ENCODE data around the gene C4orf51.

The C4orf51 gene

DNA sequence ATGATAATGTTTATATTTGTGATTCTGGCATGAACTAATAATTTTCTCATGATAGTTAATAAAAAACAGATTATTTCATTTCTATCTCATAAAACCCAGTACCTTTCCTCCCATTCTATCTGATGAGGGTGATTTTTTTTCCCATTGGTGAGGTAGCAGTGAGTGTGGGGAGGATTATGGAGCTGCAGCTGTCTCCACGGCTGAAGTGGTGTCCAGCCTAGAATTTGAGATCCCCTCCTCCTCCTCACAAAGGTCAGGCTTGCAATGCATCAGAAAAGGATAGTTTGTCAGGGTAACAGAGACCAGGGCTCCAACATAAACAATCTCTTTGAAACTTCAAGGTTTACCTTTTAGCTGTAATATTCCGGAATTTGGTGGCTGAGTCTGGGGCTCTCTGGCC is 60.9 kb downstream of the C4orf51 start:
- no peak overlapping the region for H3K9ac ChIP-seq (ENCODE audit: low read depth in 1 of 2, low read length in 2 of 2)
- no peak overlapping the region for H3K27ac ChIP-seq (ENCODE audit: low read depth, low read length)
- H3K36me3 ChIP-seq (ENCODE audit: control insufficient read depth in 1 of 2, insufficient read depth in 2 of 2, low read length in 2 of 2), result no peaks in the 10 kb centered on the region
- no peaks in the 10 kb centered on the region for H3K9me3 ChIP-seq (ENCODE audit: control insufficient read depth in 1 of 2, low read length in 2 of 2)
- no peaks in the 10 kb centered on the region for H3K27me3 ChIP-seq (ENCODE audit: control insufficient read depth in 1 of 2, insufficient read depth in 2 of 2, low read length in 2 of 2)
- no peak overlapping the region for H3K4me3 ChIP-seq (ENCODE audit: low read depth in 1 of 2, low read length in 2 of 2)
- H3K4me1 ChIP-seq (ENCODE audit: control insufficient read depth in 1 of 2, insufficient read depth in 2 of 2, low read length in 2 of 2), result peaks cover 3 to 8% of the 10 kb centered on the region in 2 donors

DNA sequence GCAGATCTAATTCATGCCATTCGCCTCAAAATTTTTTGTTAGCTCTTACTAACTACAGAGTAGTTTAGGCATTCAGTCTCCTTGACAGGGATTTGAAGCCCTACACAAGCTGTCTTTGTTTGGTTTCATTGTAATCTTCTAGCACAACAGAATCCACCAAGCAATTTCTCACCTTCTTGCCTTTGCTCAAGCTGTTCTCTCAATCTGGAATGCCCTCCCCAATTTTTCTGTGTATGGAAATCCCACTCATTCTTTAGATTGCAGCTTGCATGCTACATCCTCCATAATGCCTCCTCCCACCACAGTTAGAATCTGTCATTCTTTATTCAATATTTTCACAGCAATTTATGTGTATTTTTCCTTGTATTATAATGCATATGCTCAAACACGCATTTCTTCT is 63.7 kb downstream of the C4orf51 start:
- Histone ChIP-seq H3K4me3 (ENCODE audit: low read depth in 1 of 2, low read length in 2 of 2) (no peak overlapping the region), H3K27me3 (ENCODE audit: control insufficient read depth in 1 of 2, insufficient read depth in 2 of 2, low read length in 2 of 2) (no peaks in the 10 kb centered on the region), H3K9ac (ENCODE audit: low read depth in 1 of 2, low read length in 2 of 2) (no peak overlapping the region), H3K27ac (ENCODE audit: low read depth, low read length) (no peak overlapping the region), H3K9me3 (ENCODE audit: control insufficient read depth in 1 of 2, low read length in 2 of 2) (no peaks in the 10 kb centered on the region), H3K4me1 (ENCODE audit: control insufficient read depth in 1 of 2, insufficient read depth in 2 of 2, low read length in 2 of 2) (no peaks in the 10 kb centered on the region), H3K36me3 (ENCODE audit: control insufficient read depth in 1 of 2, insufficient read depth in 2 of 2, low read length in 2 of 2) (no peaks in the 10 kb centered on the region)

DNA sequence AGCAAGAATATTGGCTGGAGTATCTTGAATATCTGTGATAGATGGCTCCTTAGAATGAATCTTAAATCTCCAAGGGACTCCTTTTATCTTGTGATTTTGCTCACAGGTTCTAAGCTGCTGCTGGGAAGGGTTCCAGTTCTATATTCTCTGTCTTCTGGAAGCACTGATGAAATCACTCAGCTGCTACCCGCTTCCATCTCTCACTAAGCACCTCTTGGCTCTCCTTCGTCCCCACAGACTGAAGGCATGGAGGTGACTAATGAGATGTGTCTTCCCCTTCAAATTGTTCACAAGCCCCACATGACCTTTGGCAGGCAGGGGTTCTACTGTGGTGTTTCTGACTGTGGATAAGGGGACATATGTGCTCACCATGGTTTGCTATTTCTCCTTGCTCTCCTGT is 75.9 kb downstream of the C4orf51 start:
- Histone ChIP-seq H3K27me3 (ENCODE audit: control insufficient read depth in 1 of 2, insufficient read depth in 2 of 2, low read length in 2 of 2) (no peaks in the 10 kb centered on the region), H3K4me1 (ENCODE audit: control insufficient read depth in 1 of 2, insufficient read depth in 2 of 2, low read length in 2 of 2) (no peaks in the 10 kb centered on the region), H3K9me3 (ENCODE audit: control insufficient read depth in 1 of 2, low read length in 2 of 2) (no peaks in the 10 kb centered on the region), H3K27ac (ENCODE audit: low read depth, low read length) (no peak overlapping the region), H3K4me3 (ENCODE audit: low read depth in 1 of 2, low read length in 2 of 2) (no peak overlapping the region), H3K9ac (ENCODE audit: low read depth in 1 of 2, low read length in 2 of 2) (no peak overlapping the region), H3K36me3 (ENCODE audit: control insufficient read depth in 1 of 2, insufficient read depth in 2 of 2, low read length in 2 of 2) (peaks cover 6 to 14% of the 10 kb centered on the region in 2 donors)

DNA sequence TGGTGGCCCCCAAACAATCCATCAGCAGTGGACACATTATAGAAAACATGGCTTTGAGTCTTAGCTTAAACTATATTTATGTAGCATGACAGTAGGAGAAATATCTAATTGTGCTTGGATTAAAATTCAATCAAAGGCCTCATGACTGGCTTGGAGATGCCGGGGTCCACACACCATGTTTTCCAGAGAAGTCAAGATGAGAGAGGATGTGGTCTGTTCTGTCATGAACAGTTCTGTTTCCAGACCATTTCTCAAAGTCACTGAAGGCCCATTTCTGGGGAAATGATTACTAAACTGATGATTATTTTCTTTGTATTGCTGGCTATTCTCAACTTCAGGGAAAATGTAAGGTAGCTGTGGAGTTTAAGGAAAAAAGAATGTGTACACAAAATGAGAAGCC is 76.3 kb downstream of the C4orf51 start:
- H3K4me1 ChIP-seq (ENCODE audit: control insufficient read depth in 1 of 2, insufficient read depth in 2 of 2, low read length in 2 of 2), result no peaks in the 10 kb centered on the region
- H3K27me3 ChIP-seq (ENCODE audit: control insufficient read depth in 1 of 2, insufficient read depth in 2 of 2, low read length in 2 of 2), result no peaks in the 10 kb centered on the region
- peaks cover 6 to 19% of the 10 kb centered on the region in 2 donors for H3K36me3 ChIP-seq (ENCODE audit: control insufficient read depth in 1 of 2, insufficient read depth in 2 of 2, low read length in 2 of 2)
- H3K9ac ChIP-seq (ENCODE audit: low read depth in 1 of 2, low read length in 2 of 2), result no peak overlapping the region
- H3K9me3 ChIP-seq (ENCODE audit: control insufficient read depth in 1 of 2, low read length in 2 of 2), result no peaks in the 10 kb centered on the region
- no peak overlapping the region for H3K4me3 ChIP-seq (ENCODE audit: low read depth in 1 of 2, low read length in 2 of 2)
- no peak overlapping the region for H3K27ac ChIP-seq (ENCODE audit: low read depth, low read length)

DNA sequence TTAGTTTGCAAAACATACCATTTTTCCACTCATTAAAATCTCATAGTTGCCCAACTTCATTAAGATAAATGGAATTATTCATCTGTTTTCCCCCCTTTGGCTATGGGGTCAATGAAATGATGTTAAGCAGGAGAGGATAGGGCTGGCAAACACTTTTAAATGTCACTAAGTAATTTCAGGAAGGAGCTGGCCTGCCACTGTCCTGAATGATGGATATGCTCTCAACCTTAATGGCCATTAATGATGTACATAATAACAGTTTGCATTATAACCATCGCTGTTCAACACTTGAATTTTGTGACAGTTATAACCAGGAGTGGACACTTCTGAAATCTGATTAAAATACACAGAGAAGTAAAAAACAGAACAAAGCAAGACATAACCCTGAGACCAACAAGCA is 77.2 kb downstream of the C4orf51 start:
- no peak overlapping the region for H3K27ac ChIP-seq (ENCODE audit: low read depth, low read length)
- H3K27me3 ChIP-seq (ENCODE audit: control insufficient read depth in 1 of 2, insufficient read depth in 2 of 2, low read length in 2 of 2), result no peaks in the 10 kb centered on the region
- peaks cover 9 to 21% of the 10 kb centered on the region in 2 donors for H3K36me3 ChIP-seq (ENCODE audit: control insufficient read depth in 1 of 2, insufficient read depth in 2 of 2, low read length in 2 of 2)
- H3K9me3 ChIP-seq (ENCODE audit: control insufficient read depth in 1 of 2, low read length in 2 of 2), result no peaks in the 10 kb centered on the region
- no peaks in the 10 kb centered on the region for H3K4me1 ChIP-seq (ENCODE audit: control insufficient read depth in 1 of 2, insufficient read depth in 2 of 2, low read length in 2 of 2)
- H3K9ac ChIP-seq (ENCODE audit: low read depth in 1 of 2, low read length in 2 of 2), result no peak overlapping the region
- H3K4me3 ChIP-seq (ENCODE audit: low read depth in 1 of 2, low read length in 2 of 2), result no peak overlapping the region

DNA sequence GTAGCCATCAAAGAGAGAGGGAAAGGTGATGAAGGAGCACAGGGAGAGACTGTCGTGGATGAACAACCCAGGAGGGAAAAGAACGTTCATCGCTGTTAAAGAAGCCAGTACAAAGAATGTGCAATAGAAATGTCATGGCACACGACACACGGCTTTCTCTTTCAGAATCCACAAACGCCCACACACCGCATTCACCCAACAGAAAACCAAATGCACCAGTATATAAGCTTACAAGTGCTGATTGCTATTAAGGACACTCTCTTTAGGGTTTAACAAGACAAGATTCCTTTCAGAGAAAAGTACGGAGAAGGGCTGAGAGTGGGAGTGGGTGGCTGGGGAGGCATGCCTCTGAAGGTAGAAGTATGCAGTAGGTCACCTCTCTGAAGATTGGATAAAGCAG is 80.2 kb downstream of the C4orf51 start:
- Histone ChIP-seq H3K4me1 (ENCODE audit: control insufficient read depth in 1 of 2, insufficient read depth in 2 of 2, low read length in 2 of 2) (no peaks in the 10 kb centered on the region), H3K9ac (ENCODE audit: low read depth in 1 of 2, low read length in 2 of 2) (no peak overlapping the region), H3K36me3 (ENCODE audit: control insufficient read depth in 1 of 2, insufficient read depth in 2 of 2, low read length in 2 of 2) (peaks cover 24 to 47% of the 10 kb centered on the region in 2 donors), H3K27me3 (ENCODE audit: control insufficient read depth in 1 of 2, insufficient read depth in 2 of 2, low read length in 2 of 2) (no peaks in the 10 kb centered on the region), H3K27ac (ENCODE audit: low read depth, low read length) (no peak overlapping the region), H3K4me3 (ENCODE audit: low read depth in 1 of 2, low read length in 2 of 2) (no peak overlapping the region), H3K9me3 (ENCODE audit: control insufficient read depth in 1 of 2, low read length in 2 of 2) (no peaks in the 10 kb centered on the region)

DNA sequence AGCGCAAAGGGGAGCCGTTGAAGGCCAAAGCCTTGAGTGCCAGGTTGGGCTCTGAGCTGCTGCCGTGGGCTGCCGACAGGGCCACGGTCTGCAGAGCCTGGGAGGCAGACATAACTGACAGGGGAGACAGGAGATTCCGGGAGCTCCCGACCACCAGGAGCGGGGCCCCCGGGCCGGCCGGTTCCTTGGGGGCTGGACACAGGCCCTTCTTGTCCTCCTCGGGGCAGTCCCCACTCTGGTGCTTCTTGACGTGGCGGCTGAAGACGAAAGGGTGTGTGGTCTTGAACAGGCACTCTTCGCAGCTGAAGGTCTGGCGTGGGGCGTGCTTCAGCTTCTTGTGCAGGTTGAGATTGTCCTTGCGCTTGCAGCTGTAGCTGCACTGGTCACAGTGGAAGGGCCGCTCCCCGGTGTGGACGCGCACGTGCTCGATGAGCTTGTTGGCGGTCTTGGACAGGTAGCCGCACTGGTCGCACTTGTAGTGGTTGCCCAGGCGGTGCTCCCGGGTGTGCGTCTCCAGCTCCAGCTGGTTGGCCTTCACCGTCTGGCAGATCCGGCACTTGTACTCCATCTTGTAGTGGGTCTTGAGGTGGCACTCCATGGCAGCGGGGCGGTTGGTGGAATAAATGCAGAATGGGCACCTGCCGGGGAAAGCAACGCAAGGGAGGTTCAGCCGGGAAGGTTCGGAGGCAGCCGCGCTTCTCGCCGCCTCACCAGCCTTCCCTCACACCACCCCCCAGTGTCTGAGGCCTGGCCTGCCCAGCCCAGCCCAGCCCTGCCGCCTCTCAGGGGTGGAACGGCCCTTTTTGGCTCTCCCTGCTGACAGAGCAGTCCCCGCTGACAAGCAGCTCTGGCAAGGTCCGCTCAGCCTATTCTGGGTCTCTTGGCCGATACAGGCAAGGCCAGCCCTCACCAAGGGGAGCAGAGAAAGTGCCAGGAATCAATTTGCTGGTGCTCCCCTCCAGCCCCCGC is 81.3 kb downstream of the C4orf51 start:
- no peak overlapping the region for H3K27ac ChIP-seq (ENCODE audit: low read depth, low read length)
- H3K9ac ChIP-seq (ENCODE audit: low read depth in 1 of 2, low read length in 2 of 2), result no peak overlapping the region
- H3K27me3 ChIP-seq (ENCODE audit: control insufficient read depth in 1 of 2, insufficient read depth in 2 of 2, low read length in 2 of 2), result no peaks in the 10 kb centered on the region
- no peaks in the 10 kb centered on the region for H3K9me3 ChIP-seq (ENCODE audit: control insufficient read depth in 1 of 2, low read length in 2 of 2)
- H3K4me1 ChIP-seq (ENCODE audit: control insufficient read depth in 1 of 2, insufficient read depth in 2 of 2, low read length in 2 of 2), result no peaks in the 10 kb centered on the region
- H3K36me3 ChIP-seq (ENCODE audit: control insufficient read depth in 1 of 2, insufficient read depth in 2 of 2, low read length in 2 of 2), result peaks cover 24 to 56% of the 10 kb centered on the region in 2 donors
- H3K4me3 ChIP-seq (ENCODE audit: low read depth in 1 of 2, low read length in 2 of 2), result no peak overlapping the region

DNA sequence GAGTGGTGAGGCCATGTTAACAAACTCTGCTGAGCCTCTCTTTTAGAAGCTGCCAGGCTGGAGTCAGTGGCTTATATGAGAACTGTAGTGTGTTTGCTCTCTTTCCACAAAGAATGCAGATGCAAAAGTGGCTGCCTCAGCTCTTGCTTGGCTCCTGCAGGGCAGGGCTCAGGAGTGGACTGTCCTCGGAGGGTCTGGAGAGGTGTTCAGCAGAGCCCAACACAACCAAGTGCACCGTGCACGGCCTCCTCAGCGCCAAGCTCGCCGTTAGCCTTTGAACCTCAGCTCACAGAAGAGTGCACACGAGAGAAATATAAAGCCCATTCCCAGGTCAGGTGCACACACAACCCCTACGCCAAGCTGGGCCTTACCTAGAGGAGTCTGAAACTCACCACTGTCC is 82.8 kb downstream of the C4orf51 start:
- Histone ChIP-seq H3K27ac (ENCODE audit: low read depth, low read length) (no peak overlapping the region), H3K27me3 (ENCODE audit: control insufficient read depth in 1 of 2, insufficient read depth in 2 of 2, low read length in 2 of 2) (no peaks in the 10 kb centered on the region), H3K4me3 (ENCODE audit: low read depth in 1 of 2, low read length in 2 of 2) (no peak overlapping the region), H3K9me3 (ENCODE audit: control insufficient read depth in 1 of 2, low read length in 2 of 2) (no peaks in the 10 kb centered on the region), H3K9ac (ENCODE audit: low read depth in 1 of 2, low read length in 2 of 2) (no peak overlapping the region), H3K4me1 (ENCODE audit: control insufficient read depth in 1 of 2, insufficient read depth in 2 of 2, low read length in 2 of 2) (no peaks in the 10 kb centered on the region), H3K36me3 (ENCODE audit: control insufficient read depth in 1 of 2, insufficient read depth in 2 of 2, low read length in 2 of 2) (peaks cover 24 to 56% of the 10 kb centered on the region in 2 donors)

DNA sequence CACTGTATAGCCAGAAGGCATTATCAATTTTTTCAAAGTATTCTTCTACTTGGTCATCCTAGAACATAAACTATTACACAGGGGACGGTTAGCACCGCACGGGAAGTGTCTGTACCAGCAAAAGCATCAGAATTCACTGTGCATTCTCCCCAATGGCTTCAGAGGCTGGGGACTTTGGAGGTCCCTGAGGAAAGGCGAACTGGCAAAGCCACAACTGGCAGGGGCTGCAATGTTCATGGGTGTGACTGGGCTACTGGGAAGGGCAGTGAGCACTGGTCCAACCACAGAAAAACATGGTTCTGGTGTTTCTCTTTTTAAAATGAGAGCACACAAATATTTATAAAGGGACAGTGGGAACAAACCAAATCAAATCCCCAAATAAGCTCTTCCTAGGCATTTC is 83.5 kb downstream of the C4orf51 start:
- no peaks in the 10 kb centered on the region for H3K9me3 ChIP-seq (ENCODE audit: control insufficient read depth in 1 of 2, low read length in 2 of 2)
- peaks cover 24 to 58% of the 10 kb centered on the region in 2 donors for H3K36me3 ChIP-seq (ENCODE audit: control insufficient read depth in 1 of 2, insufficient read depth in 2 of 2, low read length in 2 of 2)
- no peak overlapping the region for H3K4me3 ChIP-seq (ENCODE audit: low read depth in 1 of 2, low read length in 2 of 2)
- no peak overlapping the region for H3K27ac ChIP-seq (ENCODE audit: low read depth, low read length)
- no peak overlapping the region for H3K9ac ChIP-seq (ENCODE audit: low read depth in 1 of 2, low read length in 2 of 2)
- H3K4me1 ChIP-seq (ENCODE audit: control insufficient read depth in 1 of 2, insufficient read depth in 2 of 2, low read length in 2 of 2), result no peaks in the 10 kb centered on the region
- H3K27me3 ChIP-seq (ENCODE audit: control insufficient read depth in 1 of 2, insufficient read depth in 2 of 2, low read length in 2 of 2), result no peaks in the 10 kb centered on the region

DNA sequence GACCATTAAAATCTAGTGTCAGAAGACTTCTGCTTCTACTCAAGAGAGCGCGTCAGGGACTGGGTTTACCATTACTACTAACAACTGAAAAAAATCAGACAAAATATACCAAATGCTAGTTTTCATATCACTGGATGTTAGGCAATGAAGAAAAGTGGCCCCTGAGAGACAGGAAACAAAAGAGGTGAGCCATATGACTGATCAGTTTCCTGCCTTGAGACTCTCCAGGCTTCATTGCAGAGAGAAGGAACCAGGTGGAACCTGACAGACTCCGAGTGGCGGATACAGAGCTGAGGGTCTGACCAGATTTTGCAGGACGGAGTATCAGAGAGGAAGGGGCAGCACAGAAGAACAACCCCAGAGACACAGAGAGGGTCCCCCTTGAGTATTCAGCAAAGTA is 86.3 kb downstream of the C4orf51 start:
- Histone ChIP-seq H3K4me1 (ENCODE audit: control insufficient read depth in 1 of 2, insufficient read depth in 2 of 2, low read length in 2 of 2) (no peaks in the 10 kb centered on the region), H3K9ac (ENCODE audit: low read depth in 1 of 2, low read length in 2 of 2) (no peak overlapping the region), H3K36me3 (ENCODE audit: control insufficient read depth in 1 of 2, insufficient read depth in 2 of 2, low read length in 2 of 2) (peaks cover 18 to 45% of the 10 kb centered on the region in 2 donors), H3K9me3 (ENCODE audit: control insufficient read depth in 1 of 2, low read length in 2 of 2) (no peaks in the 10 kb centered on the region), H3K4me3 (ENCODE audit: low read depth in 1 of 2, low read length in 2 of 2) (no peak overlapping the region), H3K27me3 (ENCODE audit: control insufficient read depth in 1 of 2, insufficient read depth in 2 of 2, low read length in 2 of 2) (no peaks in the 10 kb centered on the region), H3K27ac (ENCODE audit: low read depth, low read length) (no peak overlapping the region)
